PC-9 (cell line): ENCODE results near the gene DGKZ. TPM values are rescaled to one million over a fixed set of nuclear protein-coding genes. Genes with fewer than 3 reads are reported as not detected.

Experiments used
- BruUV-seq: library from RNA; stranded (reverse); fragments of 400-500 nt; replicated peaks from 2 replicates; lab custom pipeline; 2021; lab: Mats Ljungman, UMichigan
- CTCF ChIA-PET: fragments of 300-600 bp; sonication (Branson Sonifier 250); formaldehyde crosslinking; loops from one replicate; lab custom pipeline; 2022; ENCODE audit warnings: antibody characterized with exemption; lab: Charles Lee
- POLR2A ChIA-PET: fragments of 300-600 bp; sonication (Branson Sonifier 250); formaldehyde crosslinking; loops from one replicate; lab custom pipeline; 2022; ENCODE audit warnings: antibody characterized with exemption; ENCODE audit not compliant: unreplicated experiment; lab: Charles Lee
- DNase-seq, 2 experiments: peaks; one replicate each; pipeline versions ENCODE4 v3.0.0 to v3.0.0-alpha.2; 2015 to 2022; ENCODE audit warnings: mixed read lengths in 1 of 2
- H2AFZ ChIP-seq: fragments of 200-600 bp; sonication (generic); 2 replicates; pipeline ENCODE4 v1.8.1; 2017; ENCODE audit warnings: antibody characterized with exemption
- H3F3A ChIP-seq: fragments of 200-600 bp; sonication (generic); 2 replicates; pipeline ENCODE4 v1.8.1; 2017; ENCODE audit warnings: antibody characterized with exemption, mild to moderate bottlenecking, low read depth; ENCODE audit not compliant: insufficient read depth
- H3K27ac ChIP-seq: fragments of 200-600 bp; sonication (generic); 2 replicates; pipeline ENCODE4 v1.6.1; 2016; ENCODE audit warnings: mixed run types
- H3K27me3 ChIP-seq: fragments of 200-600 bp; sonication (generic); 2 replicates; pipeline ENCODE4 v1.6.1; 2016; ENCODE audit warnings: low read depth, mixed run types; ENCODE audit not compliant: insufficient read depth
- H3K36me3 ChIP-seq: fragments of 200-600 bp; sonication (generic); 2 replicates; pipeline ENCODE4 v1.6.1; 2016; ENCODE audit warnings: low read depth, mixed run types
- H3K4me1 ChIP-seq: fragments of 200-600 bp; sonication (generic); replicated peaks from 2 replicates; pipeline ENCODE4 v1.6.1; 2016; ENCODE audit warnings: mixed run types; ENCODE audit not compliant: insufficient read depth
- H3K4me2 ChIP-seq: fragments of 200-600 bp; sonication (generic); 2 replicates; pipeline ENCODE4 v1.6.1; 2017; ENCODE audit warnings: mixed run types
- H3K4me3 ChIP-seq: fragments of 200-600 bp; sonication (generic); 2 replicates; pipeline ENCODE4 v1.6.1; 2016; ENCODE audit warnings: mixed run types
- H3K79me2 ChIP-seq: fragments of 200-600 bp; sonication (generic); 2 replicates; pipeline ENCODE4 v1.6.1; 2017; ENCODE audit warnings: low read depth, mixed run types
- H3K9me2 ChIP-seq: fragments of 200-600 bp; sonication (generic); 2 replicates; pipeline ENCODE4 v1.8.1; 2017; ENCODE audit warnings: mild to moderate bottlenecking; ENCODE audit not compliant: insufficient read depth
- H3K9me3 ChIP-seq: fragments of 200-600 bp; sonication (generic); 2 replicates; pipeline ENCODE4 v1.8.1; 2016; ENCODE audit warnings: low read depth; ENCODE audit not compliant: insufficient read depth
- H4K20me1 ChIP-seq: fragments of 200-600 bp; sonication (generic); 2 replicates; pipeline ENCODE4 v1.8.1; 2017; ENCODE audit not compliant: insufficient read depth
- EZH2 ChIP-seq: fragments of 200-600 bp; sonication (generic); IDR thresholded peaks from 2 replicates; pipeline ENCODE4 v1.8.0; 2017; ENCODE audit warnings: antibody characterized with exemption, low read depth
- intact Hi-C: fragments of 100-400 bp; cut with micrococcal nuclease; formaldehyde crosslinking; loops from one replicate; pipeline ENCODE4 v1.10.0; 2022; ENCODE audit not compliant: unreplicated experiment
- total RNA-seq: library from RNA; stranded (reverse); gene quantifications from 2 replicates; pipeline ENCODE4 v1.2.3, GENCODE V29; 2021
- TF ChIP-seq, protein P1 (sequence below): fragments of 200-600 bp; sonication (generic); conservative IDR thresholded peaks from 2 replicates; pipeline ENCODE4 v1.6.1; 2017; ENCODE audit warnings: mixed run types, antibody characterized with exemption, mild to moderate bottlenecking, moderate library complexity

DGKZ gene
- total RNA-seq, 1 experiment from 2014 or later: 49.3 TPM

- intact Hi-C loops: no loop called here
- CTCF ChIA-PET: no interaction called here
- Histone ChIP-seq H3K9me2 (no peaks in the 10 kb centered on the region), H3K4me2 (no peak overlapping the region), H3K4me3 (no peak overlapping the region), H3K27ac (no peak overlapping the region), H3F3A (no peaks in the 10 kb centered on the region; the same call in 1 of the 2 replicates), H4K20me1 (peaks cover 7% of the 10 kb centered on the region; the same call in 1 of the 2 replicates), H2AFZ (no peak overlapping the region), H3K4me1 (no peaks in the 10 kb centered on the region), H3K27me3 (no peaks in the 10 kb centered on the region), H3K9me3 (no peaks in the 10 kb centered on the region), H3K79me2 (no peaks in the 10 kb centered on the region), H3K36me3 (0 out of 2 replicates have a peak, but pooled peaks cover 7% of the 10 kb centered on the region)
- no peak for DNase-seq
- POLR2A ChIA-PET: no interaction called here
- TF ChIP-seq, protein P1, sequence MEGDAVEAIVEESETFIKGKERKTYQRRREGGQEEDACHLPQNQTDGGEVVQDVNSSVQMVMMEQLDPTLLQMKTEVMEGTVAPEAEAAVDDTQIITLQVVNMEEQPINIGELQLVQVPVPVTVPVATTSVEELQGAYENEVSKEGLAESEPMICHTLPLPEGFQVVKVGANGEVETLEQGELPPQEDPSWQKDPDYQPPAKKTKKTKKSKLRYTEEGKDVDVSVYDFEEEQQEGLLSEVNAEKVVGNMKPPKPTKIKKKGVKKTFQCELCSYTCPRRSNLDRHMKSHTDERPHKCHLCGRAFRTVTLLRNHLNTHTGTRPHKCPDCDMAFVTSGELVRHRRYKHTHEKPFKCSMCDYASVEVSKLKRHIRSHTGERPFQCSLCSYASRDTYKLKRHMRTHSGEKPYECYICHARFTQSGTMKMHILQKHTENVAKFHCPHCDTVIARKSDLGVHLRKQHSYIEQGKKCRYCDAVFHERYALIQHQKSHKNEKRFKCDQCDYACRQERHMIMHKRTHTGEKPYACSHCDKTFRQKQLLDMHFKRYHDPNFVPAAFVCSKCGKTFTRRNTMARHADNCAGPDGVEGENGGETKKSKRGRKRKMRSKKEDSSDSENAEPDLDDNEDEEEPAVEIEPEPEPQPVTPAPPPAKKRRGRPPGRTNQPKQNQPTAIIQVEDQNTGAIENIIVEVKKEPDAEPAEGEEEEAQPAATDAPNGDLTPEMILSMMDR: no peak
- TF ChIP-seq EZH2: no peak
- no TSS peak for BruUV-seq
Measured at GRCh38 chr11:46420513-46420912, 73.2 kb downstream of the DGKZ start.

- Histone ChIP-seq H3K79me2 (no peaks in the 10 kb centered on the region), H3K4me3 (no peak overlapping the region), H2AFZ (no peak overlapping the region), H3K4me1 (no peaks in the 10 kb centered on the region), H3K4me2 (no peak overlapping the region), H3K27me3 (no peaks in the 10 kb centered on the region), H3K36me3 (0 out of 2 replicates have a peak, but pooled peaks cover 7% of the 10 kb centered on the region), H3K9me3 (no peaks in the 10 kb centered on the region), H3F3A (no peaks in the 10 kb centered on the region; the same call in 1 of the 2 replicates), H4K20me1 (peaks cover 7% of the 10 kb centered on the region; the same call in 1 of the 2 replicates), H3K27ac (no peak overlapping the region), H3K9me2 (no peaks in the 10 kb centered on the region)
- BruUV-seq: no TSS peak
- no peak for TF ChIP-seq EZH2
- TF ChIP-seq, protein P1: no peak
- intact Hi-C loops: no loop called here
- ChIA-PET CTCF (no interaction called here), POLR2A (no interaction called here)
- DNase-seq: no peak
Measured at GRCh38 chr11:46421257-46421880, 74.1 kb downstream of the DGKZ start.

DNA sequence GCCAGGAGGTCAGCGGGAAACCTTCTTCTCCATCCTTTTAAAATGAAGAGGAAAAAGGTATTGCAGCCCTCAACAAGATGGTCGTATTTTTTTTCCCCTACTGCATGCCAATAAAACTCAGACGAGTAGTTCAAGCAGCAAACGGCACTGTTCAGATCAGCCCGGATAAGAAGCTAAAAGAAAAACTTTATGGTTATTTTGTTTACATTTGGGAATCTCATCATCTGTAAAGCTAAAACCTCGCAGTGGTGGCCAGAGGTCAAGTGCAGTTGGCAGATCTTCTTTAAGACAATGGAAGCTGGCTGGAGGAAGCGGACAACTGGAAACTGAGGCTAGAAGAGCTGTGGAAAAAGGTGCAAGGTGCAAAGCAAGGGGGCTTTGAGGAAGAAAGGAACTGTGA, 75.3 kb downstream of the DGKZ start:
- POLR2A ChIA-PET: no interaction called here
- H2AFZ ChIP-seq: no peak overlapping the region
- TF ChIP-seq, protein P1: no peak
- no peak for TF ChIP-seq EZH2
- no peaks in the 10 kb centered on the region for H3K27me3 ChIP-seq
- no peak overlapping the region for H3K4me3 ChIP-seq
- CTCF ChIA-PET: no interaction called here
- peaks cover 7% of the 10 kb centered on the region; the same call in 1 of the 2 replicates for H4K20me1 ChIP-seq
- H3K36me3 ChIP-seq: 0 out of 2 replicates have a peak, but pooled peaks cover 7% of the 10 kb centered on the region
- no peaks in the 10 kb centered on the region for H3K79me2 ChIP-seq
- no peaks in the 10 kb centered on the region for H3K4me1 ChIP-seq
- intact Hi-C loops: no loop called here
- H3K9me3 ChIP-seq: no peaks in the 10 kb centered on the region
- BruUV-seq: no TSS peak
- H3K27ac ChIP-seq: no peak overlapping the region
- H3K9me2 ChIP-seq: no peaks in the 10 kb centered on the region
- no peaks in the 10 kb centered on the region; the same call in 1 of the 2 replicates for H3F3A ChIP-seq
- no peak overlapping the region for H3K4me2 ChIP-seq
- no peak for DNase-seq
